ENCODE results near the gene ICE2.

Gene ICE2

GRCh38 chr15:60494108-60494507, 15.2 kb upstream of the ICE2 start:
- DNase-seq = no peak

DNA sequence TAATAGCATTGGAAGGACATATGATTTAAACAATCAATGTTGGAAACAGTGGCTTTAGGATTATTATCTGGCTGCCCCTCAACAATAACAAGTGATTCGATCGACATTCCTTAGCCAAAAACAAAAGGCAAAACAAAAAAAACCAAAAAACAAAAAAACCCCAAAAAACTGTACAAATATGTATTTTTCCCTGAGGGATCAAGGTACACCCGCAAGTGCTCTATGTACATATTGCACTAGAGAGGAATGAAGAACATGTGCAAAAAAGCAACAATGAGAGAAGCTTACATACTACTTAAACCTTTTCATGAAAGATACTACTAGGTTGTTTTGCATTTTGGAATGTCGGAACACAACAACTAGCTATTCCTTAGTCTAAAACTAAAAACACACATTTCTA, 14.2 kb upstream of the ICE2 start:
- DNase-seq = no peak

DNA sequence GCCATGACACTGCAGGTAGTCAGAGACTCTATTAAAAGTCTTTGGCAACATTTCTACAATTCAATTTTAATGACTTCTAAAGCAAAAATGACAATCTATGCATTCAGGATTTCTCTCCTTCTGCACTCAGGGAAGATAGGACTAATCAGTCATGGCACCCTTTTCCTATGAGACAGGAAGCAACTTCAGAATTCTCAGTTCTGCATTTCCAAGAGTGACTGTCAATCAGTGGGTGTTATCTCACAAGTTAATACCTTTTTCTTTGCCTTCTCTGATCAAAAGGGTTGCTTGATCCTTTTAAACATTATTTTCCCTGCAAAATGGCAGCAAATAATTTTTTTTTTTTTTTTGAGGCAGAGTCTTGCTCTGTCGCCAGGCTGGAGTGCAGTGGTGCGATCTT, 7.8 kb upstream of the ICE2 start:
- no peak for DNase-seq

DNA sequence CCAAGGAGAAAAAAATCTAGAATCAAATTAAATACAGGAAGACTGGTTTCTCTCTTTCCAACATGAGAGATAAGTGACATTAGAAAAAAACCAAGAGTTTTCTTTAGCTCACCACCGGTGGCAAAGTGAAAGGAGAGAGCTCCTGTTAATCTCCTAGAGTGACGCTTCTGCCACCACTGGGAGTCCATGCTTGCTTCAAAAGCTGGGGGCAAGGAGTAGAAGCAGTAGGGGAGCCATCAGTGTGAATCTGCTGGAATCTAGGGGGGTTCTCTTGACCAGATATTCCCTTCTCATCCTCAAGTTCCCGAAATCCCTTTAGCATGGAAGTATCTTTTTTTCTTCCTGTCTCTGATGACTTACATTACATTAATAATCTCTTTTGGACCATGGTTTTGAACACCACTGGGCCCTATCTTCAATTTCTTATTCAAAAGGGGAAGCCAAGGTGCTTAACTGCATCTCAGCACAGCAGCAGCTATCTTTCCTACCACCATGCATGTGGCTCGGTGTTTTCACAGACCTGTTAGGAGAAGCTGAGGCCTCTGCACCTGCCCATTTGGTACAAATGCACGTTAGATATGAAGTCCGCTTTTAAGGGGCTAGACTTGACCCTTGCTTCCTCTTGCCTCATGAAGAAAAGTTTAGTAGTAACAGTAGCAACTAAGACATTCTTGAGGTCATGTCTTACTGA, 6.6 kb upstream of the ICE2 start:
- DNase-seq = no peak

DNA sequence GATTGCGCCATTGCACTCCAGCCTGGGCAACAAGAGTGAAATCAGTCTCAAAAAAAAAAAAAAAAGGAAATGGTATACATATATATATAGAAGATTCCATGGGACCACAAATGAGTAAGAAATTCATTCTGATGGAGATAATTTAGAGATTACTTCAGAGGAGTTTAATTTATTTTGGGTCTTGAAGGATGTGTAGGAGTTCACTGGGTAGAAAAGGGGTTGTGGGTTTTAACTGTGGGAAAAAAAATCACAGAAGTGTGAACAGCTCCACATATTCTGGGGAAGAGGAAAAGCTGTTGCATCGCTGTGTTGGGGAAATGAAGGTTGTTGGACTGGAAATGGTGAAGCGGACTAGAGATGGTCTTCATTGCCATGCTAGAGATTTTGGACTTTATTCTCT, 4.1 kb upstream of the ICE2 start:
- no peak for DNase-seq

DNA sequence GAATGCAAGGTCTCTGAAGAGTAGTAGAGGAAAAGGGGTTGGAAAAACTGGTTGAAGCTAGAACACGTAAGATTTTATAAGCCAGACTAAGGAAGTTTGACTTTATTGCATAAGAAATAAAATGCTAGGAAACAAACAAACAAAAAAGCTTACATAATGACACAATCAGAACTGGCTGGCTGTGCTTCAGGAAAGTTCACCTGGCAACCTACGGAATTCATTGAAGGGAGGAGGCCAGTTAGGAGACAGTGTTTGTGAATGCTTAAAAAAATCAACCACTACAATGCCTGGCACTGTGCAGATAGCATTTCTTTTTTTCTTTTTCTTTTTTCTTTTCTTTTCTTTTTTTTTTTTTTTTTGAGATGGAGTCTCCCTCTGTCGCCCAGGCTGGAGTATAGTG, 1.9 kb upstream of the ICE2 start:
- DNase-seq = no peak

DNA sequence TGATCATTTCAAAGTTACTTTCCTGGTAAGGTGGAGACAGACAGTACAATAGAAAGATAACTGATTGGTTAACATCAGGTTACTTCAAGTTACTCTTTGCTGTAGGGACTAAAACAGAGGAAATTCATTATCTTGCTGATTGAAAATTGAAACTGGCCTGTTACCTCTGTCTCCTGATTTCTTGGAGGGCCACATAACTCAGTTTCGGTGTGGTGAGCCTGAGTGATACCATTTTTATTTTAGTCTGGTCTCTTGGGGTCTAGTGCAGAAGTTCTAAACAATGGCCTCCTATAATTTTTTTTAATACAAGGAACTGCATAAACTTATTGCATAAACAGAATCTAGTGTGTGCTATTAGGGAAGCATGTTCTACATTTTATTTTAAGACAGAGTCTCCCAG, 1.2 kb upstream of the ICE2 start:
- DNase-seq = no peak

DNA sequence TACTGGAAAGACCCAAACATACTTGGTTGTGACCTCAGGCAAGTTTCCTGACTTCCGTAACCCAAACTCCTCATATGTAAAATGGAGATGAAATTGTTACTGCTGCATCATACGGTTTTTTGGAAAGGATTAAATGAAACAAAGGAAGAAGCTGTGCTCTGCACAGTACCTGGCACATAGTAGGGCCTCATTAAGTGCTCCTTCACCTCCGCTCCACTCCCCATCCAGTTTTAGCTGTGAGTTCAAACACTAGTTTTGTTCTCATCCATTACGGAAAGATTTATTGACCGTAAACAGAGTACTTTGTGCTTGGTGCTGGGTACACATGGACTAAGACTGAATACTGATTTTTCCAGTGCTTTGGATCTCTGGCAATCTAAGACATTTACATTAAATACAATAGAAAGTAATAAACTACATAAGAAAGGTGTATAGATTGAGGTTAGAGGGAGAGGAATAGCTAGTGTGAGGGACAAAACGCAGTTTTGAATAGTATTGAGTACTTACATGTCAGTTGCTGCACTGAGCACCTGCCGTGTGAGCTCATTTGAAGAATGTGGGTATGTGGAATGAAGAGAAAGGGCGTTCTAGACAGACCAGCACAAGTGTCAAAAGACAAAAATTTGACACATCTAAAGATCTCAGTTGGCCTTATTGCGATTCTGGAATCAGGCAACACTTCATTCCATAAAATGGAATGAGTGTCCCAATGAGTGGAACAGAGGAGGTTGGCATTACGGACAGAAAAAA, 594 bp upstream of the ICE2 start:
- DNase-seq = no peak

GRCh38 chr15:60477916-60478565, 901 bp downstream of the ICE2 start:
- DNase-seq = no peak

DNA sequence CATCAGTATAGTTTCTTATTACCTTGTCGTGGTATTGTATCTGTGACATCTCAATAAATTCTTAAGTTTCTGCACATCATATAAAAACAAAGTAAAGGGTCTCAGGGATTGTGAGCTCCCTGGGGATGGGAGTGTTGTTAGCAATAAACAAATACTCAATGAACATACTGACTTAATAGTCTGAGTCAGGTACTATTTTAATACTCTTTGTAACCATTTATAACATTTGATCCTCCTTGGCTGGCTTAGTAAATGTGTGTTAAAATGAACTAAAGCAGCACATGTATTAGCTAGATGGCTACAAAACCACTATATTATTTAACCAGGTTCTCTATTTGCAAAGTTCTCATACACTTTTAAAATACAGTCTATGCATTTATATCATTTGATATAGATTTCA, 1.8 kb downstream of the ICE2 start:
- DNase-seq = no peak

GRCh38 chr15:60476713-60477112, 2.2 kb downstream of the ICE2 start:
- DNase-seq = no peak

- DNase-seq = no peak
Measured at GRCh38 chr15:60473135-60473534, 5.8 kb downstream of the ICE2 start.

GRCh38 chr15:60471314-60471713, 7.6 kb downstream of the ICE2 start:
- no peak for DNase-seq

- DNase-seq = no peak
Measured at GRCh38 chr15:60469893-60470641, 8.9 kb downstream of the ICE2 start.

DNA sequence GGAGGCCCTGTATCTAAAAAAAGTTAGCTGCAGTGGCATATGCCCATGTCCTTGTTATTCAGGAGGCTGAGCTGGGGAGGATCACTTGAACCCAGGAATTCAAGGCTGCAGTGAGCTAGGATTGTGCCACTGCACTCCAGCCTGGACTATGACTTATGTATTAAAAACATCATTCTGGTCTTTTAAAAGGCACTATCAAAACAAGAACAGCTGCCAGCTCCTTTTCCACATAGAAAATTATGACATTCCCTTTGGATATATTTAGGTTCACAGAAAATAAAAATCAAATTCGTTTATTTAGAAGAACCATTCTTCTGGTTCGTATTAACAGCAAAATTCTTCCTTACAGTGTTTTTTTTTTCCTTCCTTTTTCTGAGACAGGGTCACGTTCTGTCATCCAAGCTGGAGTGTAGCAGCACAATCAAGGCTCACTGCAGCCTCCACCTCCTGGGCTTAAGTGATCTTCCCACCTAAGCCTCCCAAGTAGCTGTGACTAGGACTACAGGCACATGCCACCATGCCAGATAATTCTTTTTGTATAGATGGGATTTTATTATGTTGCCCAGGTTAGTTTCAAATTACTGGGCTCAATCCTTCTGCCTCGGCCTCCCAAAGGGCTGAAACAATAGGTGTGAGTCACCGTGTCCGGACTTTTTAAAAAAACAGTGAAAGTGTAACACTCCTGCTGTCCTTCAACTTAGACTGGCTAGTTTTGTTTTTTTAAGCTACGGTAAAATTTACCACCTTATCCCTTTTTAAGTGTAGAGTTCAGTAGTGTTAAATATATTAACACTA, 13.9 kb downstream of the ICE2 start:
- no peak for DNase-seq

- no peak for DNase-seq
Measured at GRCh38 chr15:60462027-60462426, 16.9 kb downstream of the ICE2 start.

DNA sequence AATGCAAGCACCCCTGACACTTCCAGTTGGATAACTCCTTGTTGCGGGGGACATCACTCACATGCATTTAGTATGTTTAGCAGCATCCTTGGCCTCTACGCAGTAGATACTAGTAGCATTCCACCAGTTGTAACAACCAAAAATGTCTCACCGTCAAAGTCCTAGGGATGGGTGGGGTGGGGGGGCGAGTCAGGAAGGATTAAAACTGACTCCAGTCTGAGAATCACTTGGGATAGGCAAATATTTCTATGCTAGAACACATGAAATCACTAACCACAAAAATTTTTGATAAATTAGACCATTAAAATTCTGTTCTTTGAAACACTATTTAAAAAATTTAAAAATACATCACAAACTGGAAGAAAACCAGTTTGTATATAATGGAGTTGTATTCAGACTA, 18.0 kb downstream of the ICE2 start:
- no peak for DNase-seq

DNA sequence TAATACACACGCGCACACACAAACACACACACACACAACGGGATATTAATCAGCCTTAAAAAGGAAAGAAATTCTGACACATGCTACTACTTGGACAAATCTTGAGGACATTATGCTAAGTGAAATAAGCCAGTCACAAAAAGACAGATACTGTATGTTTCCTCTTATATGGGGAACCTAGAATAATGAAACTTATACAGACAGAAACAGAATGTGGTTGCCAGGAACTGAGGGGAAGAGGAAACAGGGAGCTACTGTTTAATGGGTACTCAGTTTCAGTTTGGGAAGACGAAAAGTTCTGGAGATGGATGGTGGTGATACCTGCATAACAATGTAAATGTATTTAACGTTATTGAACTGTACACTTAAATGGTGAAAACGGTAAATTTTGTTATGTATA, 20.2 kb downstream of the ICE2 start:
- no peak for DNase-seq

- no peak for DNase-seq
Measured at GRCh38 chr15:60457985-60458384, 21.0 kb downstream of the ICE2 start.

- no peak for DNase-seq
Measured at GRCh38 chr15:60454824-60455223, 24.1 kb downstream of the ICE2 start.

DNA sequence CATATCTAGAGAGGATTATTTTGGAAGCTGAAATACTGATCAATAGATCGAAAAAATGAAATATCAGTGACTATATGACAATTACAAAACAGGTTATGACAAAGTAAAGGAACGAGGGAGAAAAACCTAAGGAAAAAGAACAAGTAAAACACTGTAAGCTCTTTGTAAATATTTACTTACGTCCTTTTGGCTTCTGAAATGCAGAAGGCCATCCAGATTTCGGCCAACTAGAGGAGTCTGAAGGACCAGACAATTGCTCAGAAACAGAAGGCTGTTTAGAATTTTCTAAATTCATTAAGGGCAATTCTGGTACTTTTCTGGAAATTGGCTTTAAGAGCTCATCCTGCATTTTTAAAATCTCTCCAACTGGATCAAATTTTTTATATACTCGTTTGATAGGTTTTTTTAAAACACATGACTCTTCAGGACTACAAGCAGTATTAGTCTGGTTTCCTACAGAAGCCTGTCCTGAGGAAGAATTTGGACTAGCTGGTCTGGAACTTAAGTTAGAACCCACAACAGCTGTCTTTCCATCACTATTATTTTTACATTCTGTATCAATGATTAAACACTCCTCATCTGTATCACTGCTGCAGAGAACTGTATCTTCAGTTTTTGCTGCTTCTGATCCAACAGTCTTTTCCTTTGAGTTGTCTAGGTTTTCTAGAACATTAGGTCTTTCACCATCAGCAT, 30.1 kb downstream of the ICE2 start:
- no peak for DNase-seq

DNA sequence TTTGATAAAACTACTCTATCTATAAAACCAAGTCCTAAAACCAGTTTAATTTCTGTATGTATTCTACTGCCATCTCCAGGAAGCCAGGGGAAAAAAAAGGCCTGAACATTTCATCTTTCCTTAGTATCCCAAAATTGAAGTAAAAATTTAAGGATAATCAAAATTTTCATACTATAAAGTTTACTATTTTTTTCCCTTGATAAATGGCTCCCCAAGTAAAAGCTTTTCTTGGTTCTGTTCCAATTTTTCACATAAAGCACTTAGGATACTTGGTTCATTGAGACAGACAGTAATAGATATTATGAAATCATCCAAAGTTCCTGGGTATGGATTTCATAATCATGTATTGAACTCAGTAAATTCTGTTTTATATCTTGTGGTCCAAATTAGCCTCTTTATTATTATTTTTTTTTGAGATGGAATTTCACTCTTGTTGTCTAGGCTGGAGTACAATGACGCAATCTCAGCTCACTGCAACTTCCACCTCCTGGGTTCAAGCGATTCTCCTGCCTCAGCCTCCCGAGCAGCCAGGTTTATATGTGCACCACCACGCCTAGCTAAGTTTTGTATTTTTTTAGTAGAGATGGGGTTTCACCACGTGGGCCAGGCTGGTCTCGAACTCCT, 34.5 kb downstream of the ICE2 start:
- DNase-seq = no peak

Measured in CD4-positive, alpha-beta T cell treated with Interleukin-15 for 1 hour (primary cell).